Activated naive CD4-positive, alpha-beta T cell treated with anti-CD3 and anti-CD28 coated beads, Interleukin-2, amount 10 ng/mL, durations not matched to agents 7 days and 5 days (primary cell): Measurements from ENCODE around the gene TRIM14.
"Not testable (repeated sequence)": the region's sequence is repeated elsewhere in the genome, so short reads cannot be mapped to it uniquely, and the experiment has no call there.

Source experiments
- CTCF ChIA-PET: fragments of 350-600 bp; sonication (Branson Sonifier 250); formaldehyde crosslinking; loops from one replicate; lab custom pipeline; 2021; ENCODE audit warnings: antibody characterized with exemption; lab: Charles Lee
- DNase-seq: peaks from one replicate; pipeline ENCODE4 v3.0.0-alpha.2; 2020
- H3K27ac Mint-ChIP-seq: one replicate; pipeline ENCODE4 v1.8.0; 2021; ENCODE audit warnings: mild to moderate bottlenecking, moderate library complexity, mixed read lengths
- H3K27me3 Mint-ChIP-seq: one replicate; pipeline ENCODE4 v1.8.0; 2021; ENCODE audit warnings: mild to moderate bottlenecking, mixed read lengths
- H3K36me3 Mint-ChIP-seq: one replicate; pipeline ENCODE4 v1.8.0; 2021; ENCODE audit warnings: mixed read lengths
- H3K4me1 Mint-ChIP-seq: one replicate; pipeline ENCODE4 v1.8.0; 2021; ENCODE audit warnings: mixed read lengths
- H3K4me3 Mint-ChIP-seq: one replicate; pipeline ENCODE4 v1.8.0; 2021; ENCODE audit warnings: mild to moderate bottlenecking, moderate library complexity, mixed read lengths
- H3K9me3 Mint-ChIP-seq: one replicate; pipeline ENCODE4 v1.8.0; 2021; ENCODE audit warnings: mixed read lengths

TRIM14 gene

DNA sequence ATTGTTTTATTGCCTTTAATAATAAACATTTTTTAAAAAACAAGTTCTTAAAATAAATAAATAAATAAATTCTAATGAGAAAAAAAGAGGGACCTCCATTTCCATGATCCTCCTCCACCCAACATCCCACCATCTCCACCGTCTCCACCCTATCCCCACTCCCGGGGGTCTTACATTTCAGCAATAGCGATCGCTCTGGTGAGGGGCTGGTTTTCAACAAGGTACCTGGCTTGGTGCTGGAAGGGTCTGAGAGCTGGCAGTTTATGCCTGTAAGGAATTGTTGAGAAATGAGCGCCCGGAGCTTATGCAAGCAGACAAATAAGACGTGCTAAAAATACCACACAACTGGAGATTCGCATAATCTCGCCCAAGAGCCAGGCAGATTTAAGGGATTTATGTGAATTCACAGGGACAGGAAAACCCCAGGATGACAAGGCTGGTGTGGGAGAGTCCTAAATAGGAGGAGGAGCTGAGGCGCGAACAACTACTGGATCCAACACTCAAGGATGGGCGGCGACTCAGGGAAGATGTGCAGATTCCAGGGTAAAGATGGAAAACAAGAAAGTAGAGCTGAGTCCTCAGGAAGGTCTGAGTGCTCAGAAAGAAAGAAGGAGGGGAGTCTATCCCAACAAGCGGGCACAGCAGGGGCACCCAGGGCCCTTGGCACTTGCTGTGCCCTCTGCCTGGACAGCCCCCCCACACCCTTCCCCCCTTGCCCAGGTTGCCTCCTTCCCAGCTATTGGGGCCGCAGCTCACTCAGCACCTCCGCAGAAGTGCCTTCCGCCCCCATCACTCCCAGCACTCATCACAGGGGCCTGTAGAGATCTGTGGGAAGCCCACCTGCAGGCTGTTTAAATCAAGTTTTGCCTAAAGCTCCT, 27.0 kb downstream of the TRIM14 start:
- H3K36me3 Mint-ChIP-seq, result peaks cover 62% of the 10 kb centered on the region
- peak overlapping the region; percentile 69 for H3K27ac Mint-ChIP-seq
- no peaks in the 10 kb centered on the region for H3K27me3 Mint-ChIP-seq
- H3K4me3 Mint-ChIP-seq, result no peak overlapping the region
- H3K4me1 Mint-ChIP-seq, result peaks cover 56% of the 10 kb centered on the region
- H3K9me3 Mint-ChIP-seq, result no peaks in the 10 kb centered on the region
- DNase-seq, result no peak
- CTCF ChIA-PET, result interaction anchor here (1.1 to 2.2 kb wide), 3 partner anchors 18 to 164 kb away, joined by 3 to 7 read pairs (median 5); partner anchors contain the start of genes TBC1D2 and TRIM14

DNA sequence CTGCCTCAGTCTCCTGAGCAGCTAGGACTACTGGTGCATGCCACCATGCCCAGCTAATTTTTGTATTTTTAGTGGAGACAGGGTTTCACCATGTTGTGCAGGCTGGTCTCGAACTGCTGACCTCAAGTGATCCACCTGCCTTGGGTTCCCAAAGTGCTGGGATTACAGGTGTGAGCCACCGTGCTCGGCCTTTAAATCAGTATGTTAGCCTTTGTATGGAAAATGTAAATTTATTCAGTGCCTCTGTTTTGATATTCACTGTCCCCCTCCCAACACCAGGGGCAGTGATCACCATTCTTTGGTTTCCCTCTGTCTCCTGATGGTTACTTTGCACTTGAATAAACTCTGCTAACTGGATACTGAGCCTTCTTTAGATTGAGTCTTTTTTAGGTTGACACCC, 28.3 kb downstream of the TRIM14 start:
- Mint-ChIP-seq H3K27ac (peak overlapping the region; percentile 11), H3K4me1 (peaks cover 49% of the 10 kb centered on the region), H3K36me3 (peaks cover 61% of the 10 kb centered on the region)
- DNase-seq, H3K9me3 Mint-ChIP-seq, H3K27me3 Mint-ChIP-seq, H3K4me3 Mint-ChIP-seq: not testable (repeated sequence)
- CTCF ChIA-PET, result interaction anchor here (0.7 to 2.2 kb wide), 4 partner anchors 19 to 188 kb away, joined by 3 to 7 read pairs (median 4); partner anchors contain the start of genes TBC1D2 and TRIM14

DNA sequence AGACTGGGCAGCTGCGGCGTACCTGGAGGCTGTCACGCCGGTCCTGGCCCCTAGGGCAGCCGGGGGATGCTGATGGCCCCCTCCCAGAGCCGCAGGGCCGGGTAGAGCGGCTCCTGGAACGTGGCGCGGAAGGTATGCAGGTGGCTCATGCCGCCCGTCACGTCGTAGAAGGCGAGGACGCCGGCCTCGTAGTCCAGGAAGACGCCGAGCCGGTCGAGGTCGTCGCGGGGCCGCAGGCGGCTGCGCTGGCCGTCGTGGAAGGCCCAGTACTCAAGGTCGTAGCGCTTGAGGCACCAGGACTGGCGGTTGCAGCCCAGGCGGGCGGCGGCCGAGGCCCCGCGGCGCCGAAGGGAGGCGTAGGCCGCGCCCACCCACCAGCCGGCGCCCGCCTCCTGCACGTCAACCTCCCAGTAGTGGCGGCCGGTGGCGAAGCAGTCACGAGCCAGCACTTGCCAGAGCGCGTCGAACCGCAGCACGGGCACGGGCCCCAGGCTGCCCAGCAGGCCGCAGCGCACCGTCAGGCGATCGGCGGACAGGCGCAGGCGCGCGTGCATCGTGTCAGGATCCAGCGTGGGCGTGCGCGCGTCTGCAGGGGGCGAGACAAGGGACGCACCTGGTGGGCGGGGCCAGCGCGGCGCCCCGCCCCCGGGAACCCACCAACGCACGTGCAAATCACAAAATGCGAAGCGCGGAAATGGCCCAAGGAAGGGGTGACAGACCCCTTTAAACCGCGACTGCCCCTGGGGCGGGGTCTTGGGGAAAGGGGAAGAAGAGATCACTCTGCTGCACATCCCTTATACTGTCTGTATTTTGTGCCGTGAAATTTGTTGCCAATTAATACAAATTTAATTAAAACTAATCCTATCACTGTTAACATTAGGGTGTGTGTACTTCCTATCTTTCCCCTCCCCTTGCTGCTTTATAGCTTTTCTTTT, 31.3 kb downstream of the TRIM14 start:
- Mint-ChIP-seq H3K36me3 (peaks cover 55% of the 10 kb centered on the region), H3K27ac (no peak overlapping the region), H3K4me1 (peaks cover 37% of the 10 kb centered on the region), H3K27me3 (no peaks in the 10 kb centered on the region), H3K9me3 (no peaks in the 10 kb centered on the region), H3K4me3 (no peak overlapping the region)
- CTCF ChIA-PET, result interaction anchor here (1.0 kb wide), 1 partner anchor 106 kb away, joined by 3 read pairs; no protein-coding TSS in a partner anchor
- DNase-seq, result peak; percentile 35

DNA sequence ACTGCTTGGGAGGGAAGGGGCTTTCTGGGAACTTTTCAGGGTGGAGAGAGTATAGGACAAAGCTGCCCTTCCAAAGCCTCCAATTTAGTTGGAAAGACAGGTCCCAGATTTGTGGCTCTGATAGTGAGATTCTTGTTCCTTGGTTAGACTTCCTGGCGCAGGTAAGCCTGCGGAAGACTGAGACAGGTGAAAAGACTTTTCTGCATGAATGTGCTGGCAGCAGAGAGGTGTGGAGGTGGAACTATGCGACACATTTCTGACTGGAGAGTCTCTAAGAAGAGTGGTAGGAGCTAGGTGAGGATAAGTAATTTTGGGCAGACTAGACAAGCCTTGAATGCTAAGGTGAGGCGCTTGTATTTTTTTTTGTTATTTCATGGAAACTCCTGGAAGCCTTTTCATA, 32.6 kb downstream of the TRIM14 start:
- peak overlapping the region; percentile 27 for H3K4me3 Mint-ChIP-seq
- H3K9me3 Mint-ChIP-seq, result no peaks in the 10 kb centered on the region
- H3K4me1 Mint-ChIP-seq, result peaks cover 42% of the 10 kb centered on the region
- no peaks in the 10 kb centered on the region for H3K27me3 Mint-ChIP-seq
- DNase-seq, result no peak
- peak overlapping the region; percentile 62 for H3K27ac Mint-ChIP-seq
- CTCF ChIA-PET, result no interaction called here
- H3K36me3 Mint-ChIP-seq, result peaks cover 61% of the 10 kb centered on the region

DNA sequence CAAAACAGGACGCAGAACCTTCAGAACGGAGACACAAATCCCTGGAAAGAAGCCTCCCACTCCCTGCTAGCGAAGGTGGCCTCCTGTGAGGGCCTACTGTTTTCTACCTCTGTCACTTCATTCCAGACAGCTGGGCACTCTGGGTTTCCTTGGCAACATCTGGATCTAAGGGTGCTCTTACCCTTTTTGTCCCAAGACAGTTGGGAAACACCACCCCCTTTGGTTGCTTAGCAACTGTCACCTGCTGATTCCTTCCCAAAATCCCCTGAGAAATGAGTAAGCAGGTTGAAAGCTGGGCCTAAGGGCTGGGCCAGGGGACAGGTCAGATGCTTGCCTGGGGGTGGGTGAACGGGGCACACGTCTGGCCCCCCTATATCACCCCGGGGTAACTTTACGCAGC, 33.1 kb downstream of the TRIM14 start:
- peaks cover 47% of the 10 kb centered on the region for H3K4me1 Mint-ChIP-seq
- no peaks in the 10 kb centered on the region for H3K9me3 Mint-ChIP-seq
- no peak for DNase-seq
- CTCF ChIA-PET, result interaction anchor here (1.3 kb wide), 1 partner anchor 178 kb away, joined by 6 read pairs; no protein-coding TSS in a partner anchor
- no peak overlapping the region for H3K4me3 Mint-ChIP-seq
- H3K36me3 Mint-ChIP-seq, result peaks cover 66% of the 10 kb centered on the region
- no peaks in the 10 kb centered on the region for H3K27me3 Mint-ChIP-seq
- H3K27ac Mint-ChIP-seq, result peak overlapping the region; percentile 43

DNA sequence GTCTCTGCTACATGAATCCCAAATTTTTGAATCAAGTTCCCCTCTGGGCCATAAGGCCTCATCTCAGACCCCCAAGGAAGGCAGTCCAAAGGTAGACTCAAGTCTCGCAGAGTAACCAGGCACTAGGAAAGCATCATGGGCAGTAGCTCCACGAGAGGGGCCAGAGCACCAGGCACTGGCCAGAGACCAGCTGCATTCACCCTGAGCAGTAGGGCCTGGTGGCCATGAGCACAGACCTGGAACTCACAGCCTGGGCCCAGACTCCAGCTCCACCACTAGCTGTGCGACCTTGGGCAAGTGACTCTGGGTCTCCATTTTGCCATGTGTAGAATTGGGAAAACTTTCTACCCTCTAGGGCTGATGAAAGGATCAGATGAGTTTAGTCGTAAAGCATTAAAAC, 34.0 kb downstream of the TRIM14 start:
- H3K27ac Mint-ChIP-seq, result peak overlapping the region; percentile 58
- no peaks in the 10 kb centered on the region for H3K9me3 Mint-ChIP-seq
- H3K4me1 Mint-ChIP-seq, result peaks cover 48% of the 10 kb centered on the region
- H3K4me3 Mint-ChIP-seq, result no peak overlapping the region
- peaks cover 70% of the 10 kb centered on the region for H3K36me3 Mint-ChIP-seq
- DNase-seq, result no peak
- no peaks in the 10 kb centered on the region for H3K27me3 Mint-ChIP-seq
- CTCF ChIA-PET, result interaction anchor here (0.5 to 1.3 kb wide), 3 partner anchors 11 to 179 kb away, joined by 3 to 6 read pairs (median 3); no protein-coding TSS in a partner anchor

DNA sequence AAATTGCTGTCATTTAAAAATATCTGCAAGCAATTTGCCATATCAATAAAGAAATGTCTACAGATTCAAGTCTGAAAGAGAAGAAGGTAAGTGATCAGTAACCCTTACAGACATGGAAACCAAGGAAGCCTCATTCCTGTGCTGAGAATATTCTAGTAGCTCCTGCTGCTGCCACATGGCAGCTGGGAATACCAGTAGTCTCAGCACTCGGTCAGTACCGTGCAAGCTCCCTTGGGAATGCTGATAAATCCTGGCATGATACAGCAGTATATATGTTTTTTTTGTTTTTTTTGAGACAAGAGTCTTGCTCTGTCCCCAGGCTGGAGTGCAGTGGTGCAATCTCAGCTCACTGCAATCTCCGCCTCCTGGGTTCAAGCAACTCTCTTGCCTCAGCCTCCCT, 34.6 kb downstream of the TRIM14 start:
- Mint-ChIP-seq H3K27ac (no peak overlapping the region), H3K4me1 (peaks cover 44% of the 10 kb centered on the region)

DNA sequence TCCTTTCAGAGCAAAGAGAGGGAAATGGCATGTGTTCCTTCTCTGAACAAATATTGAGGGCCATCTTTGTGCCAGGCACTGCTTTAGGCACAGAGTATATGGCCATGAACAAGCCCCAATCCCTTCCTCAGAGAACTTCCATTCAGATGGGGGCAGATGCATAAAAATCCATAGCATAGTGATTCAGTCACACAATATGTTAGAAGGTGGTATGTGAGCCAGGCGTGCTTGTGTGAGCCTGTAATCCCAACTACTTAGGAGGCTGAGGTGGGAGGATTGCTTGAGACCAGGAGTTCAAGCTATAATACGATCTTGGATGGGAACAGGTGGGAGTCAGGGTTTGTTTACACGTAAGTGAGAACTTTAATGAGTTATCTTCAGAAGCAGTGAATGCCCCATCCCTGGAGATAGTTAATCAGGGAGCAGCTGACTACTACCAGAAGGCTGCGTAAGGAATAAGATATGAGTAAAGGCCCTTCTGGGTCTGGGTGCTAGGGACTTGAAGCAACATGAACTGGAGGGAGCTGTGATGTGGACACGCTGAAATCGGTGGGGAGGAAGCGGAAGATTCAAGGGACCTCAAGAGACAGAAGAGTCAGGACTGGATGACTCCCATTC, 35.3 kb downstream of the TRIM14 start:
- Mint-ChIP-seq H3K36me3 (peaks cover 69% of the 10 kb centered on the region), H3K4me3 (no peak overlapping the region), H3K9me3 (no peaks in the 10 kb centered on the region), H3K4me1 (peaks cover 43% of the 10 kb centered on the region), H3K27ac (no peak overlapping the region), H3K27me3 (no peaks in the 10 kb centered on the region)
- CTCF ChIA-PET, result interaction anchor here (1.1 to 1.7 kb wide), 2 partner anchors 10 to 35 kb away, joined by 3 to 4 read pairs; partner anchors contain the start of gene TRIM14
- DNase-seq, result no peak

More for the DNA sequence above, 34.6 kb downstream of the TRIM14 start:
- Mint-ChIP-seq H3K9me3 (no peaks in the 10 kb centered on the region), H3K27me3 (no peaks in the 10 kb centered on the region), H3K4me3 (no peak overlapping the region), H3K36me3 (peaks cover 67% of the 10 kb centered on the region)
- CTCF ChIA-PET, result interaction anchor here (1.1 kb wide), 1 partner anchor 11 kb away, joined by 3 read pairs; no protein-coding TSS in a partner anchor
- no peak for DNase-seq

DNA sequence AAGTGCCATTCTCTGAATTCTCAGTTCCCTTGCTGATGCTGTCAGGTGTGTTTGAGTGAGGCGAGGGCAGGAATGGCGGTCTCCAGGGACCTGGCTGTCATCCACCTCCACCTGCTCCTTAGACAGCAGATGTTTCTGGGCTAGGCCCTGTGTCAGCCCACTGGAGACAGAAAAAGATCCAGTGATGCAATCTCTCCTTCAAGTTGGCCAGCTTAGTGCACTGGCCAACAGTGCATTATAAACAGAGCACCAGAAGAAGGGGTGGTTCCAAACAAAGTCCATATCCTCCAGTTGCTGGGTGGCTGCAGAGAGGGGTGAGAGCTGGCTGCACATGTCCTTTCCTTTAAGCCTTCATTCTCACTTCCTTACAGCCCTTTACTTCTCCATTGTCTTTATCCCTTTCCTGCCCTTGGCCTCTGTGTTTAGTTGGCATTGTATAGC, 35.9 kb downstream of the TRIM14 start:
- Mint-ChIP-seq H3K9me3 (no peaks in the 10 kb centered on the region), H3K4me1 (peaks cover 39% of the 10 kb centered on the region), H3K27ac (peak overlapping the region; percentile 71), H3K27me3 (no peaks in the 10 kb centered on the region), H3K4me3 (no peak overlapping the region), H3K36me3 (peaks cover 67% of the 10 kb centered on the region)
- DNase-seq, result no peak
- CTCF ChIA-PET, result interaction anchor here (1.7 kb wide), 1 partner anchor 36 kb away, joined by 4 read pairs; the partner anchor contains the start of gene TRIM14

DNA sequence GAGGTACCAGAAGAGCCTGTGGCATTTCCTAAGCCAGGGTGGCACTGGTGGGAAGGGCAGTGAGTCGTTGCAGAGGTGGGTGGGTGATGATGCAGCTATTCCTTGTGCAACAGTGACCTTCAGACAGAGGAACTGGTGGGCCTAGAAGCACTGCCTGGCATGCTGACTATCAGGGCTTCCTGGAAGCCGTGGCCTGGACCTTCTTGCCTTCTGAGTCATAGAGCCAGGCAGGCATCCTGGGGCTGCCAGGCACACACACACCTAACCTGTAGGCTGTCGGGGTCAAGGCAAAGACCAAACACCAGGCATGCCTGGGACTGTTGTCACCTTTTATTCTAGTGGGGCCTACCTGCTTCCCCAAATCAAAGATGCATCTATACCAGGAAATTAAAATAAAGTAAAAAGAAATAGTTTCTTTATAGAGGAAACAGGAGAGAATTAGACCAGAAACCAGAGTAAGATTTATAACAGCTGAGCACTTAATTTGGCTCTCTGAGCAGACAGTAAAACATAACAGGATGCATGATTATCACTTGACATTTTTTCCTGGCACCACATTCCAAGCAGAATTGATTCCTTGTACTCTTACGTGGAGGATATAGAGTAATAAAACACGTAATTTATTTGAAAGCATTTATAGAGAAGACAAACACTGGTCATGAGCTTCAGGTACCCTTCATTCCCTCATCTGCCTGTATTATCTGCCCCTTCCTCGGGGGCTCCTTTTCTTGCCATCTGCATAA, 37.4 kb downstream of the TRIM14 start:
- peaks cover 71% of the 10 kb centered on the region for H3K36me3 Mint-ChIP-seq
- DNase-seq, result no peak
- H3K4me3 Mint-ChIP-seq, result no peak overlapping the region
- H3K9me3 Mint-ChIP-seq, result no peaks in the 10 kb centered on the region
- peaks cover 45% of the 10 kb centered on the region for H3K4me1 Mint-ChIP-seq
- no peaks in the 10 kb centered on the region for H3K27me3 Mint-ChIP-seq
- CTCF ChIA-PET, result interaction anchor here (0.8 to 1.7 kb wide), 2 partner anchors 21 to 37 kb away, joined by 3 to 4 read pairs; partner anchors contain the start of gene TRIM14
- H3K27ac Mint-ChIP-seq, result peak overlapping the region; percentile 79

DNA sequence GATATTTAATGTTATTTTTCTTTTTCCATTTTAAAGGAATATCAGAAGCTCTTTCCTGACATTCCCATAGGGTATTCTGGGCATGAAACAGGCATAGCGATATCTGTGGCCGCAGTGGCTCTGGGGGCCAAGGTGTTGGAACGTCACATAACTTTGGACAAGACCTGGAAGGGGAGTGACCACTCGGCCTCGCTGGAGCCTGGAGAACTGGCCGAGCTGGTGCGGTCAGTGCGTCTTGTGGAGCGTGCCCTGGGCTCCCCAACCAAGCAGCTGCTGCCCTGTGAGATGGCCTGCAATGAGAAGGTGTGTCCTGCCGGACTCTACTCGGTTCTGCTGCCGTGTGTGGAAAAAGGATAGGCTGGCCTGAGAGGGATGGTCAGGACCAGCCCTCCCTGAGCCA, 38.2 kb downstream of the TRIM14 start:
- Mint-ChIP-seq H3K4me3 (no peak overlapping the region), H3K36me3 (peaks cover 66% of the 10 kb centered on the region), H3K4me1 (peaks cover 53% of the 10 kb centered on the region), H3K9me3 (no peaks in the 10 kb centered on the region), H3K27ac (no peak overlapping the region), H3K27me3 (no peaks in the 10 kb centered on the region)
- CTCF ChIA-PET, result interaction anchor here (1.2 kb wide), 1 partner anchor 8 kb away, joined by 5 read pairs; no protein-coding TSS in a partner anchor
- DNase-seq, result no peak

DNA sequence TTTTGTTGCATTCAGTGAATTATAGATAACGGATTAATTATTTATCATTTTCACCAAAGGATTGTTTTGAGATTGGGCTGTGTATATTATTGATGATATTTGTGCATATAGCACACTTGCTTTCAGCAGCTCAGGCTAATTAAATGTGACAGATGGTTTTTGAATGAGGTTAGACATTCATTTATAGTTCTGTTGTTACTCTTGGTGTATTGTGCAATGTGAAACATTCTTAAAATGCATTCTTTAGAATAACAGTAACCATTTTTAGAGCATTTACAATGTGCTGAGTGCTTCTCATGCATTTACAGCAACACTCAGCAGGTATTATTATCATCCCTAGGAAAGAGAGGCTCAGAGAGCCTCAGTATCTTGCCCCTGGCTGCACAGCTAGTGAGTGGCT, 38.7 kb downstream of the TRIM14 start:
- peaks cover 63% of the 10 kb centered on the region for H3K36me3 Mint-ChIP-seq
- H3K4me1 Mint-ChIP-seq, result peaks cover 58% of the 10 kb centered on the region
- CTCF ChIA-PET, result interaction anchor here (1.2 kb wide), 1 partner anchor 9 kb away, joined by 5 read pairs; no protein-coding TSS in a partner anchor
- no peak for DNase-seq
- no peaks in the 10 kb centered on the region for H3K9me3 Mint-ChIP-seq
- H3K27ac Mint-ChIP-seq, result no peak overlapping the region
- no peaks in the 10 kb centered on the region for H3K27me3 Mint-ChIP-seq
- H3K4me3 Mint-ChIP-seq, result no peak overlapping the region
